NCI-H2029 treated with DMSO at 0.1 percent for 48 hours (cell line): ENCODE data around the gene SPSB4.

ENCODE experiments used
- DNase-seq: peaks from one replicate; lab custom pipeline; 2025; lab: John Stamatoyannopoulos, UW

The SPSB4 gene

DNA sequence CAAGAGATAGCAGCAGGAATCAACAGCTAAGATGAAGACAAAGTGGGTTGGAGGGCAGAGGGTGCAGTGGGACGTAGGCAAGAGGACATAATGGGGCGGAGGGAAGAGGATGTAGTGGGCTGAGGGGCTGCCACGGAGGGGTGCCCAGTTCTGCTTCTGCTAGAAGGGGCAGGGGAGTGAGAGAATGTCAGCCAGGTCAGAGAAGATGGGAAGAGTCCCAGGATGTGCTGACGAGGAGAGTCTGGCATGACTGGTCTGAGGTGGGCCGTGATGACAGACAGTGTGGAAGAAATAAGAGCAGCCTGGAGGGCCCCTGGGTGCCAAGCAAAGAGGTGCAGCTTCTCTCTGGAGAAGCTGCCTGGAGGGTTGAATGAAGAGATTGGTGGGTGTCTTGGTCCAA is 4.0 kb downstream of the SPSB4 start:
- DNase-seq: no peak

GRCh38 chr3:141055536-141056445 is 4.6 kb downstream of the SPSB4 start:
- DNase-seq: no peak

DNA sequence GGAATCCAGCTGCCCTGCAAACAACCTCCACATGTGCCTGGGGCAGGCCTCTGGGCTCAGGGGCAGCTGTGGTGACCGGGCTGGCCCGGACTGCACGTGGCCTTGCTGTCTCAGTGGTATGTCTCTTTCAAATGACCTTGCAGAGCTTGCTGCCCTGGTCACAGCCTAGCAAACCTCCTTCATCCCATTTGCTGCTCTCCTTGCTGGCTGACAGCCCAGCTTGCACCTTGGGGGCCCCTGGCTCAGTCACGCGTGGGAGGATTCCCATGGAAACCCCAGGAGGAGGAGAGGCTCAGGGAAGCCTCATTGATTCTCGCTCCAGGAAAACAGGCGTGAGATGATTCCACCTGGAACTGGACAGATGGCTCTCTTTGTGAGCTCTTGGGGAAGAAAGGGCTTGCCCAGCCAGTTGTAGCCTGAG is 5.6 kb downstream of the SPSB4 start:
- no peak for DNase-seq

GRCh38 chr3:141057436-141057835 is 6.3 kb downstream of the SPSB4 start:
- no peak for DNase-seq

DNA sequence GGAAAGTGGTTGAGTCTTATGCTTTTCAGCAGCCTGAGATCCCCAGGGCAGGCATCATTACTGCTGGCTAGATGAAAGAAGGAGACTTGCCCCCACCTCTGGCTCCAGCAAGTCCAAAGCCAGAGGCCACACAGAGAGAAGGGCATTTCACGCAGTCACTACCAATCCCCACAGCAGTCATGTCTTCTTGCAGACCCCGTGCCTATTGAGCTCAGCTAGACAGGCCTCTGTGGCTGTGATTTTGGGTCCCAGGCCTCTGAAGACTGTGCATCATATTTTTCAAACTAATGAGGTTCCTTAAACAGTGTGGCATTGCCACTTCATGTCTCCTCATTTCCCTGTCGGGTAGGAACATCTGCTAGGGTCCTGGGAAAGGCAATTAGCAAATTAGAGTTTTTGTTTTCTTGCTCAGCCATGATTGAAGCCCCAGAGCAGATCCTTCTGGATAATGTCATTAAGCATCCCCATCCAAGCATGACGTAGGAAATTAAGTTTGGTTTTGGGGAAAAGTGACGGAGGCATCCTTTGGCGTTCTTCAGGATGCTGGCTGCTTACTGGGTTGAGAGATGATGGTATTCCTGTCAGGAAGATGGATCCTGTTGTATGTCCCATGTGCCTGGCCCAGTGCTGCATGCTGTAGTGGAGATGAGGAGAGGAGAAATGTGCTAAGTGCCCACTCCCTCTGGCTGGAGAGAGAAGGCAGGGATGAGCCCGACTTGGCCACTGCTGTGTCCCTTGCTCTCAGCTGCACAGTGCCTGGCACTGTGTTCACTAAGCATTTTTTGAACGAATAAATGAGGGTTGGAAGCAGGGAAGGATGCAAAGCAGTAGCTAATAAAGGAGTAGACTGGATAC is 7.0 kb downstream of the SPSB4 start:
- DNase-seq: no peak

DNA sequence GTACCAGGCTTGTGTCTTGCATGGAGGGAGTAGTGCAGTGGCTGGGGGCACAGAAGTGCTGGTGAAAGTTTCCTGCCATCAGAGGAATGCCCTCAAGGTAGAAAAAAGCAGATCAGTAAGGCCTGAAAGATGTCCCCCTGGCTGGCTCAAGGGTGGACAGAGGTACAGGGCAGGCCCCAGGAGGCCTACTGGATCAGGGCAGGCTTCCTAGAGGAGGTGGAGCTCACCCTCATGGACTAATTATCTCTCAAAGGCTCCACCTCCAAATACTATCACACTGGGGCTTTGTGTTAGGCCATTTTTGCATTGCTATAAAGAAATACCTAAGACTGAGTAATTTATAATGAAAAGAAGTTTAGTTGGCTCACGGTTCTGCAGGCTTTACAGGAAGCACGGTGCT is 7.8 kb downstream of the SPSB4 start:
- DNase-seq: no peak

- DNase-seq: no peak
Observed at GRCh38 chr3:141059816-141060215, 8.7 kb downstream of the SPSB4 start.

- no peak for DNase-seq
Observed at GRCh38 chr3:141060327-141060726, 9.2 kb downstream of the SPSB4 start.

DNA sequence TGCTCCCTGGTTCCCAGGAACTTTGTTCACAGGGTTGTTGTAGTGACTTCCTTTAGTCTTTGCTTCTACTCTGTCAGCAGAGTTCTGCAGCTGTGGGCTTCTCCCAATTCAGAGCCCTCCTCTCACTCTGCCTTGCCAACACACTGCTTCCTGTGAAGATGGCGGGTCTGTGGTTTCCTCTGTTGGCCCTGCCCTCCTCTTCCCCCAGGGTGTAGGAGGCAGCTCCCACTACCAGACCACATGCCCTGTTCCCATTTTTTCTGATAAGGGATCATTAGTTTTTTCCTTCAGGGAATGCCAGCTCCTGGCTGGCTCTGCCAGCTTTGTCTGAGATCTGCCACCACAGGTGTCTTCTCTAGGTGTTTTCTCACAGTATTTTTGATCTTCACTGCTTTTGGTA is 12.7 kb downstream of the SPSB4 start:
- DNase-seq: no peak

GRCh38 chr3:141064255-141064926 is 13.2 kb downstream of the SPSB4 start:
- no peak for DNase-seq

DNA sequence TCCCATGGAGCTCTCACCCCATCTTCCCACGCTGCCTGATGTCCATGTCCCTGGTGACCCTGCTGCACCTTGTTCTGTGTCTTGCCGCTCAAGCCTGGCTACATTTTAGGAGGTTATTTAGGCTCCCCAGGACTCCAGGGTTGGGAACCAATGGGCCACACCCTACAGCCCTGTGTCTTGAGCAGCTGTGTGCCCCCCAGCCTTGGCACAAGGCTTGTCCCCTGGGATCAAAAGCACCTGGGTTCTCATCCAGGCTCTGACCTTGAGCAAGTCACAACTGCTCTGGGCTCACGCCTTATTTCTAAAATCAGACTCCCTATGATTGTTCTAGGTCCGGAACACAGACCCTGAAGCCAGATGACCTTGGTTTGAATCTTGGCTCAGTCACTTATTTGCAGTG is 14.1 kb downstream of the SPSB4 start:
- DNase-seq: no peak

- no peak for DNase-seq
Observed at GRCh38 chr3:141065841-141066805, 15.0 kb downstream of the SPSB4 start.

DNA sequence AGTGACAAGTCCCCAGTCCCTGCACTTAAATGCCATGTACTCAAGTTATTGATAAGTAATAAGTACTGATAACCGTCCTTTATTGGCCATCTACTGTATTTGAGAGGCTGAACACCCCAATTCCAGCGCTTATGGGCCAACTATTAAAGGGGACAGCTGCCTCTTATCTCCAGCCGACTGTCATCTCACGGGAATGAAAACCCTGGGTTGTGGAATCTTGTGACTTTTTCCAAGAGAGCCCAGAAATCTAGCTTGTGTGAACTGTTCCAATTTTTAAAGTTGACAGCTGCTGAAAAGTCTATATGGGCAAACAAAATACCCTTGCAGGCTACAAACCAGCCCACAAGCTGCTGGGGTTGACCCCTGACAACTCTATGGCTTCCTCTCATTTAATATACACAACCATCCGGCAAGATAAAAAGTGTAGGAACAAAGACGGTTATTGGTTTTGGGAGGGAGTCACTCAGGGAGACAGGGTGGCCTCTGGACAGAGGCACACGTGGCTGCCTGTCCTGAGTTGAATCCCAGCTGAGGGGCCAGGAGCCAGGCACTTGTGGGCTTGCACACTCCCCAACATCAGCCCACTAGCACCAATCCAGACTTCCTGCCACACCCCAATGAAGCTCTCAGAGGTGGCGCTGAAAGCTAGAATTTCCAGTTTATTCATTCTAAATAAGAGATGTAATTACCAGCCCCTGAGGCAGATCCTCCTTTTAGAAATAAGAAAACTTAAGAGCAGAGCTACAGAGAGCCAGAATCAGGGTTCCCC is 16.2 kb downstream of the SPSB4 start:
- DNase-seq: no peak

- DNase-seq: no peak
Observed at GRCh38 chr3:141070229-141070628, 19.1 kb downstream of the SPSB4 start.

DNA sequence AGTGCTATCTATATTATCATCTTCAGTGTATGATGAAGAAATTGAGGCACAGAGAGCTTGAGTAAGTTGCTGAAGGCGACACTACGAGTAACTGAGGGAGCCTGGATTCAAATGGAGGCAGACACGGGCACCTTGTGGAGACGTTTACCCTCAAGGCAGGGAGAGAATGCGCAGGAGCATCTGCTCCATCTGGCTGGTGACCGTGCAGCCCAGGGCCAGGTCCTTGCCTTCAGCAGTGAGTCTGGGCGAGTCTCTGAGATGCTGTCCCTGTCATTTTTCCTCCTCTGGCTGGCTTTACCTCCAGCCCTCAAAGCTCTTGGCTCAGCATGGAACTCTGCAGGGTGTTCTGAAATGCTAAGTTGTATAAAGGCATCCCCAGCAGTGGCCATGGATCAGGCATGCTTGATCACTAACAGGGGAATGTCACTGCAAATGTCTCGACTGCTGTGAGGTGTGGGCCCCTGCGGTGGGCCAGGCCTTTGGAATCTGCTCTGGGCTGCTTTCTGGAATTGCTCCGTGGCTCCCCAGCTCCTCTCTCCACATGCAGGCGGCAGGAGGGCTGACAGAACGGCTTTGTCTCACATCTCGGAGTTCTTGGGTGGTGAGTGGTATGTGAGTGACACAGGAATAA is 19.7 kb downstream of the SPSB4 start:
- no peak for DNase-seq

DNA sequence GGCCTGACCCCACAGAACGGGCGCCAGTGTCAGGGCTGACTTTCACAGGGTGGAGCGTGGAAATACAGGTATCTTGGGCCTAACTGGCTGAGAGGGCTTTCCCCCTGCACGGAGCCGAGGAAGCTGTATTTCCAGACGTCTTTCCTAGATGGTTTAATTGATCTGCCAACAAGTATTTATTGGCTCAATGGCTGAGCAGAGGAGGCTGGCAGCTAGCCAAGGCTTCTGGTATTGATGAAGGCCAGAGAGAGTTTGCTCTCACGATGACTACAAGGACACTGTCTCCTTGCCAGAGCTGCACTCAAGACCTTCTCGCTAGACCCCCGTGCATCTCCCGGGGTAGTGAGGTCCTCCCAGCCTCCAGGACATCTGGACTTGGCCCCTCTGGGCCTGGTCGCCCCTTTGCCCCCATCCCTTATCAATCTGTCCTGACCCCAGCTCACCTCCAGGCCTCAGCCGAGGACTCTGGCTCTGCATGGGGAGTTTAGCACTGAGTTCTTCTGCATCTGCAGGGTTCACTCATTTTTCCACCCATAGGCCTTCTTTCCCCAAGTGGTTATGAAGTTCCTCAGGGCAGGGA is 20.6 kb downstream of the SPSB4 start:
- no peak for DNase-seq

GRCh38 chr3:141072950-141073349 is 21.8 kb downstream of the SPSB4 start:
- no peak for DNase-seq

- no peak for DNase-seq
Observed at GRCh38 chr3:141073580-141073979, 22.4 kb downstream of the SPSB4 start.

DNA sequence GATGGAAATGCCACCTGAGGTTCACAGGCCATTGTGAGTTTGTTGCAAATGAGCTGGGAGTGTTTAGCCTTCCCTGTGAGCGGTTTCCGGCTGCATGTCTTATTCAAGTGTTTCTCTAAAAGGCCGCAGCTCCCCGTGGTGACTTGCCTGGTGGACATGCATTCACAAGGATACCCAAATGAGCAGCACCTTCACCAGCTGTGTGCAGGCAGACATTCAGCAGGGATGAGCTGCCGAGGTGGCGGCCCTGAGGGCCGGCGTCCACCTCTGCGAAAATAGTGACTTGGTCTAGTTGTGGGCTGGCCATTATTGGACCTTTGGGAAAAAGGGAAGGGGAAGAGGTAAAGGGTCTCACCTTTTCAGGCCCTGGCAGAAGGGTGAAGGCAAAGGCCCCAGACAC is 23.4 kb downstream of the SPSB4 start:
- DNase-seq: no peak
